Trophoblast cell (in vitro differentiated cells and primary cell): ENCODE measurements around the gene EFNA5.

Source experiments
- DNase-seq, 2 donors: peaks; one replicate each; pipeline ENCODE4 v3.0.0-alpha.2; 2016
- H2AFZ ChIP-seq: 2 replicates; pipeline ENCODE4 v1.6.1; 2013; ENCODE audit warnings: low read length, moderate library complexity, mild to moderate bottlenecking; ENCODE audit not compliant: insufficient read depth, poor library complexity
- H2AK5ac ChIP-seq: 2 replicates; pipeline ENCODE4 v1.6.1; 2013; ENCODE audit warnings: mild to moderate bottlenecking, low read length
- H2BK120ac ChIP-seq: 2 replicates; pipeline ENCODE4 v1.6.1; 2013; ENCODE audit warnings: low read length, mild to moderate bottlenecking, moderate library complexity; ENCODE audit not compliant: insufficient read depth, poor library complexity
- H2BK12ac ChIP-seq: 2 replicates; pipeline ENCODE4 v1.6.1; 2013; ENCODE audit warnings: mild to moderate bottlenecking, low read length, moderate library complexity
- H2BK5ac ChIP-seq: 2 replicates; pipeline ENCODE4 v1.6.1; 2013; ENCODE audit warnings: low read length, low read depth, moderate library complexity, mild to moderate bottlenecking; ENCODE audit not compliant: poor library complexity
- H3K14ac ChIP-seq: 2 replicates; pipeline ENCODE4 v1.6.1; 2013; ENCODE audit warnings: mild to moderate bottlenecking, low read length
- H3K18ac ChIP-seq: 2 replicates; pipeline ENCODE4 v1.6.1; 2013; ENCODE audit warnings: mild to moderate bottlenecking, low read length
- H3K23ac ChIP-seq: 2 replicates; pipeline ENCODE4 v1.6.1; 2013; ENCODE audit warnings: low read length
- H3K27ac ChIP-seq: 2 replicates; pipeline ENCODE4 v1.5.1; 2013; ENCODE audit warnings: low read depth, mild to moderate bottlenecking, inconsistent platforms, low read length, moderate library complexity
- H3K27me3 ChIP-seq: 2 replicates; pipeline ENCODE4 v1.6.1; 2013; ENCODE audit warnings: inconsistent platforms, mild to moderate bottlenecking, low read length, moderate library complexity; ENCODE audit not compliant: insufficient read depth
- H3K36me3 ChIP-seq, 2 experiments: 1 replicate in 1 of 2; 2 replicates in 1 of 2; pipeline ENCODE4 v1.6.1; 2013; ENCODE audit warnings: low read length in 2 of 2, mild to moderate bottlenecking in 2 of 2, moderate library complexity in 1 of 2; ENCODE audit not compliant: insufficient read depth in 2 of 2, control insufficient read depth in 1 of 2
- H3K4ac ChIP-seq: 2 replicates; pipeline ENCODE4 v1.6.1; 2013; ENCODE audit warnings: low read depth, mild to moderate bottlenecking, low read length, moderate library complexity
- H3K4me1 ChIP-seq, 2 experiments: 1 replicate in 1 of 2; 2 replicates in 1 of 2; pipeline ENCODE4 v1.6.1; 2013; ENCODE audit warnings: low read length in 2 of 2, mild to moderate bottlenecking in 2 of 2, moderate library complexity in 1 of 2; ENCODE audit not compliant: insufficient read depth in 2 of 2, control insufficient read depth in 1 of 2
- H3K4me2 ChIP-seq: 2 replicates; pipeline ENCODE4 v1.6.1; 2013; ENCODE audit warnings: inconsistent platforms, mild to moderate bottlenecking, low read length, moderate library complexity
- H3K4me3 ChIP-seq: 2 replicates; pipeline ENCODE4 v1.5.1; 2013; ENCODE audit warnings: mild to moderate bottlenecking, low read depth, low read length, inconsistent platforms
- H3K79me1 ChIP-seq: one replicate; pipeline ENCODE4 v1.6.1; 2013; ENCODE audit warnings: low read length
- H3K79me2 ChIP-seq: 2 replicates; pipeline ENCODE4 v1.6.1; 2013; ENCODE audit warnings: low read length, mild to moderate bottlenecking; ENCODE audit not compliant: control insufficient read depth, insufficient read depth, poor library complexity
- H3K9ac ChIP-seq: 2 replicates; pipeline ENCODE4 v1.6.1; 2013; ENCODE audit warnings: mild to moderate bottlenecking, low read length
- H3K9me3 ChIP-seq: 2 replicates; pipeline ENCODE4 v1.6.1; 2013; ENCODE audit warnings: low read depth, mild to moderate bottlenecking, control low read depth, inconsistent platforms, low read length; ENCODE audit not compliant: insufficient read depth
- H4K12ac ChIP-seq: 2 replicates; pipeline ENCODE4 v1.6.1; 2013; ENCODE audit warnings: low read depth, mild to moderate bottlenecking, low read length, moderate library complexity
- H4K8ac ChIP-seq: 2 replicates; pipeline ENCODE4 v1.6.1; 2013; ENCODE audit warnings: low read depth, mild to moderate bottlenecking, low read length, moderate library complexity
- H4K91ac ChIP-seq: one replicate; pipeline ENCODE4 v1.6.1; 2013; ENCODE audit warnings: low read depth, mild to moderate bottlenecking, low read length, moderate library complexity
- WGBS: extraction: QIAGEN DNeasy Blood & Tissue Kit; methylation state at CpG from one replicate; pipeline ENCODE4 v1.1.7; 2013; ENCODE audit warnings: missing lambda C conversion rate; ENCODE audit not compliant: insufficient read length, insufficient coverage; ENCODE audit errors: extremely low coverage; 5-methylcytosine and 5-hydroxymethylcytosine counted together

The EFNA5 gene

GRCh38 chr5:107391787-107392186 lies 278.9 kb downstream of the EFNA5 start:
- Histone ChIP-seq H2BK120ac (no peak overlapping the region), H2BK5ac (no peak overlapping the region), H3K79me2 (no peaks in the 10 kb centered on the region), H3K27ac (no peak overlapping the region), H3K23ac (no peak overlapping the region), H4K12ac (no peak overlapping the region), H3K27me3 (no peaks in the 10 kb centered on the region), H3K79me1 (peaks cover 2% of the 10 kb centered on the region), H2AFZ (no peak overlapping the region), H2AK5ac (no peak overlapping the region), H4K91ac (no peak overlapping the region), H4K8ac (no peak overlapping the region), H3K9me3 (no peaks in the 10 kb centered on the region), H3K4me3 (no peak overlapping the region), H3K36me3 (no peaks in the 10 kb centered on the region), H3K4me1 (peaks cover 0 to 3% of the 10 kb centered on the region in 2 experiments), H3K4ac (no peak overlapping the region), H3K4me2 (no peak overlapping the region), H3K18ac (no peak overlapping the region), H2BK12ac (no peak overlapping the region), H3K14ac (no peak overlapping the region), H3K9ac (no peak overlapping the region)
- no peak for DNase-seq
- WGBS, result no CpG with 5 or more reads among the region's 5 CpGs

- Histone ChIP-seq H4K91ac (no peak overlapping the region), H3K79me2 (no peaks in the 10 kb centered on the region), H3K9me3 (no peaks in the 10 kb centered on the region), H3K23ac (no peak overlapping the region), H3K4ac (no peak overlapping the region), H3K9ac (no peak overlapping the region), H2AK5ac (no peak overlapping the region), H2BK5ac (no peak overlapping the region), H4K8ac (no peak overlapping the region), H4K12ac (no peak overlapping the region), H3K27ac (no peak overlapping the region), H2BK120ac (no peak overlapping the region), H3K4me3 (no peak overlapping the region), H3K36me3 (no peaks in the 10 kb centered on the region), H3K27me3 (no peaks in the 10 kb centered on the region), H3K14ac (no peak overlapping the region), H3K4me2 (no peak overlapping the region), H3K18ac (no peak overlapping the region), H2BK12ac (no peak overlapping the region), H3K4me1 (peaks cover 0 to 3% of the 10 kb centered on the region in 2 experiments), H3K79me1 (peaks cover 2% of the 10 kb centered on the region), H2AFZ (no peak overlapping the region)
- no CpG with 5 or more reads among the region's 1 CpG for WGBS
- DNase-seq, result peak in 1 of 2 donors; percentile 24
Measured at GRCh38 chr5:107389775-107390148, 281.0 kb downstream of the EFNA5 start.

DNA sequence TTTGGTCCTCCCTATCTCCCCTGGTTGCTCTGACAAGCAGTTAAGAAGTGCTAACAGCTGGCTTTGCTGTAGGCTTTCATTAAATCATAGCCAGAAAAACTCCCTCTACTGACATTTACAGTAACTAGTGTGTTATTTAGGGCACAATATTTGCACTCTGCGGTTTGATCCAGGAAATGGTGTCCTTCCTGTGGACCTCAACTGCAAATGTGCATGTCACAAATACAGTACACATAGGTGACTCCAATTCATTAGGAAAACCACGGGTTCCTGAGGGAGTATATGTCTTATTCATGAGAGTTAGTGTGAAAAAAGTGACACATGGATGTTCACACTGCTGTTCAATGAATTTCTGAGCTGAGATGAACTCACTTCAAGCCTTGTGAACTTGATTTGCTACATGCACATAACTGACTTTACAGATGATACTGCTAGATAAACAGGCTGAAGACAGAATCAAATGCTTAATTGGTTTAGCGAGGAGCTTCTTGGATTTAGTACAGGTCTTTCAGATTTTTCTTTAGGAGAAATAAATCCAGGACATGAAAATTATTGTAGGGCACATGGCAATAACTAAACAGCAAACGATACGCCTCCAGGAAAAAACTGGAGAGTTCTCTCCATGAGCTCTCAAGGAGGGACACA lies 281.5 kb downstream of the EFNA5 start:
- peaks cover 2% of the 10 kb centered on the region for H3K79me1 ChIP-seq
- no peak overlapping the region for H4K12ac ChIP-seq
- H4K91ac ChIP-seq, result no peak overlapping the region
- no peak overlapping the region for H3K27ac ChIP-seq
- H3K23ac ChIP-seq, result no peak overlapping the region
- no peaks in the 10 kb centered on the region for H3K79me2 ChIP-seq
- no peak overlapping the region for H3K4me2 ChIP-seq
- H3K14ac ChIP-seq, result no peak overlapping the region
- DNase-seq, result peak in 1 of 2 donors; percentile 21
- no peaks in the 10 kb centered on the region for H3K9me3 ChIP-seq
- no CpG with 5 or more reads among the region's 5 CpGs for WGBS
- no peak overlapping the region for H3K9ac ChIP-seq
- H2AK5ac ChIP-seq, result no peak overlapping the region
- peaks cover 0 to 3% of the 10 kb centered on the region in 2 experiments for H3K4me1 ChIP-seq
- no peaks in the 10 kb centered on the region for H3K36me3 ChIP-seq
- H3K4ac ChIP-seq, result no peak overlapping the region
- H4K8ac ChIP-seq, result no peak overlapping the region
- H3K18ac ChIP-seq, result no peak overlapping the region
- H2AFZ ChIP-seq, result no peak overlapping the region
- H2BK120ac ChIP-seq, result no peak overlapping the region
- no peaks in the 10 kb centered on the region for H3K27me3 ChIP-seq
- no peak overlapping the region for H3K4me3 ChIP-seq
- no peak overlapping the region for H2BK5ac ChIP-seq
- H2BK12ac ChIP-seq, result no peak overlapping the region

DNA sequence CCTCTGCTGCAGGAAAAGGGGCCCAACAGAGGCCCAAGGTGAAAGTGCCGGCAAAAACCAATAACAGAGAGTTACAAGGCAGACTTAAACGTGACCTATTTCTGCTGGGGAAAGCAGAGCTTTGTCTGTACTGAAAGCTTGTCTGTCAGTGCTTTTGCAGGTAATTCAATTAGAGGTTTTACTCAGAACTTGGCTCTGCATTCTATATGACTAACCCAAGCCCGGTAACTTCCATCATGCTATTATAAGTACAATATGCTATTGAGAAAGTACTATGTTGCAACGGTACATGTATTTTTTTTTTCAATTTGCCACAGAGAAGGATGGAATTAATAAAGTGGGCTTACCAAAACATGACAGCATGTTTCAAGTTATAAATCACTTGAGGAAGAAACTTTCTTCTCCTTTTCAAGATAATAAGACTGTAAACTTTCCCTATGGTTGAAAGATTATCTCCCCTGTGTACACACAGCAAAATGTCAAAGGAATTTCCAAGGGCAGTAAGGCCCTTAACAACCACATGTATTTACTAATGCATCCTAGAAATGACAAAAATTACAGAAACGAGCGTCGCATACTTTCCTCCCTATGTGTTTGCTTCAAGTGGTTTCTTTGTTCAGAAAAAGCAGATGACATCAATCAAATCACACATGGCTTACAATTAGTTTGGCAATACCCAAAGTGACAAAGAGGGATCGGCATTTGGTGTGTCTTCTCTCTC lies 282.4 kb downstream of the EFNA5 start:
- no peak overlapping the region for H3K4ac ChIP-seq
- no peak overlapping the region for H3K4me2 ChIP-seq
- H3K36me3 ChIP-seq, result no peaks in the 10 kb centered on the region
- H3K9ac ChIP-seq, result no peak overlapping the region
- peaks cover 2% of the 10 kb centered on the region for H3K79me1 ChIP-seq
- H3K4me1 ChIP-seq, result peaks cover 0 to 3% of the 10 kb centered on the region in 2 experiments
- peak; percentile 73 to 96 for DNase-seq
- H3K27me3 ChIP-seq, result no peaks in the 10 kb centered on the region
- H2BK5ac ChIP-seq, result no peak overlapping the region
- no peak overlapping the region for H2AK5ac ChIP-seq
- no CpG with 5 or more reads among the region's 8 CpGs for WGBS
- no peak overlapping the region for H3K23ac ChIP-seq
- no peak overlapping the region for H3K27ac ChIP-seq
- H4K91ac ChIP-seq, result no peak overlapping the region
- no peak overlapping the region for H4K12ac ChIP-seq
- no peaks in the 10 kb centered on the region for H3K9me3 ChIP-seq
- no peak overlapping the region for H2BK12ac ChIP-seq
- no peak overlapping the region for H3K18ac ChIP-seq
- no peak overlapping the region for H3K14ac ChIP-seq
- H3K79me2 ChIP-seq, result no peaks in the 10 kb centered on the region
- no peak overlapping the region for H2BK120ac ChIP-seq
- H4K8ac ChIP-seq, result no peak overlapping the region
- no peak overlapping the region for H2AFZ ChIP-seq
- H3K4me3 ChIP-seq, result no peak overlapping the region
